Measurements from ENCODE around the gene LCN2. TPM values are rescaled to one million over a fixed set of nuclear protein-coding genes. Genes with fewer than 3 reads are reported as not detected.

LCN2 gene
- total RNA-seq, 1 donor from 2014 or later: 233 TPM

DNA sequence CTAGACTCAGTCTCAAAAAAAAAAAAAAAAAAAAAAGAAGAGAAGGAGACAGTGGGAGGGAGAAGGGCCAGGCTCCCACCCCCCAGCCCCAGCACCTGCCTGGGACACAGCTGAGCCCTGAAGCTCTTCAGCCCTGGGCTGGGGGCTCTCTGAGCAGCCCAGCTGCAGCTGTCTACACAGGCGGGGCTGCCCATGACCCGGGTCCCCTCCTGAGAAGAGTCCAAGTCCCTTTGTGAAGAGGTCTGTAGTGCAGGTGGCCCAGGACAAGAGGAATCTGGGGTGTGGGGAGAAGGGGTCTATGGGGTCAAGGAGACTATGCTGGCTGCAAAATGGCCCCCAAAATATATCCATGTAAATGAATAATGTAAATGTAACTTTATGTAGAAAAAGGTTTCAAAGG is 6.7 kb upstream of the LCN2 start:
- peaks cover 10% of the 10 kb centered on the region for H3K27me3 ChIP-seq (ENCODE audit: control insufficient read depth, insufficient read depth, low read length)
- H3K36me3 ChIP-seq (ENCODE audit: control insufficient read depth, insufficient read depth, low read length): no peaks in the 10 kb centered on the region
- no peak overlapping the region for H3K4me3 ChIP-seq (ENCODE audit: low read depth, low read length)
- no peak for DNase-seq (ENCODE audit: low read depth)
- no peak for TF ChIP-seq CTCF (IDR thresholded peaks at IDR 0.05; ENCODE audit: insufficient read depth, low read length, poor library complexity, severe bottlenecking)

DNA sequence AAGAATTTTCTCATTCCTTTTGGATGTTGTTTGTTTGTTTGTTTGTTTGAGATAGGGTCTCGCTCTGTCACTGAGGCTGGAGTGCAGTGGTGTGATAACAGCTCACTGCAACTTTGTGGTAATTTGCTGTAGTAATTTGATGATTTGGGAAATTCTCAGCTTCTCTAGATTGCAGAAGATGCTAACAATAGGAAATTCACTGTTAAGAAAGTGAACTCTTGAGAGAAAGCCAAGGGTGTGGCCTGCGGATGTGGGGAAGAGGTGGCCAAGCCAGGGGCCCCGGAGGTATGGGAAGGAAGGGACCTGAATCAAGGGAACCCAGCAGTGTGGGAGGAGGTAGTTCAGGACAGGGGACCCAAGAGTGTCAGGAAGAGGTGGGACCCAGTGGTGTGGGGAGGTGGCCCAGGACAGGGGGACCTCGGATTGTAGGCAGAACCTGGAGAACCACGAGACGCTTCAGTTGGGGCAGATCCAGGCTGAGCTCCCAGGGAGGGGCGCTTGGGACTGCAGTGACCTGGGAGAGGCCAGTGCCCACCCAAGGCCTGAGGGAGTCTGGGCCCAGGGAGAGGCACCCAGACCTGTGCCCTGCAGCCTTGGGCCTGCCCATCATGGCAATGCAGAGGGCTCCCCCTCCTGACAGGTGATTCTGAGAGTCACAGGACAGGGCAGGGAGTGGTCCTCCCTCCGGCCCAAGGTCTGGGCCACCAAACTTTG is 5.6 kb upstream of the LCN2 start:
- H3K4me3 ChIP-seq (ENCODE audit: low read depth, low read length): no peak overlapping the region
- peaks cover 10% of the 10 kb centered on the region for H3K27me3 ChIP-seq (ENCODE audit: control insufficient read depth, insufficient read depth, low read length)
- TF ChIP-seq CTCF (IDR thresholded peaks at IDR 0.05; ENCODE audit: insufficient read depth, low read length, poor library complexity, severe bottlenecking): no peak
- H3K36me3 ChIP-seq (ENCODE audit: control insufficient read depth, insufficient read depth, low read length): no peaks in the 10 kb centered on the region
- no peak for DNase-seq (ENCODE audit: low read depth)

DNA sequence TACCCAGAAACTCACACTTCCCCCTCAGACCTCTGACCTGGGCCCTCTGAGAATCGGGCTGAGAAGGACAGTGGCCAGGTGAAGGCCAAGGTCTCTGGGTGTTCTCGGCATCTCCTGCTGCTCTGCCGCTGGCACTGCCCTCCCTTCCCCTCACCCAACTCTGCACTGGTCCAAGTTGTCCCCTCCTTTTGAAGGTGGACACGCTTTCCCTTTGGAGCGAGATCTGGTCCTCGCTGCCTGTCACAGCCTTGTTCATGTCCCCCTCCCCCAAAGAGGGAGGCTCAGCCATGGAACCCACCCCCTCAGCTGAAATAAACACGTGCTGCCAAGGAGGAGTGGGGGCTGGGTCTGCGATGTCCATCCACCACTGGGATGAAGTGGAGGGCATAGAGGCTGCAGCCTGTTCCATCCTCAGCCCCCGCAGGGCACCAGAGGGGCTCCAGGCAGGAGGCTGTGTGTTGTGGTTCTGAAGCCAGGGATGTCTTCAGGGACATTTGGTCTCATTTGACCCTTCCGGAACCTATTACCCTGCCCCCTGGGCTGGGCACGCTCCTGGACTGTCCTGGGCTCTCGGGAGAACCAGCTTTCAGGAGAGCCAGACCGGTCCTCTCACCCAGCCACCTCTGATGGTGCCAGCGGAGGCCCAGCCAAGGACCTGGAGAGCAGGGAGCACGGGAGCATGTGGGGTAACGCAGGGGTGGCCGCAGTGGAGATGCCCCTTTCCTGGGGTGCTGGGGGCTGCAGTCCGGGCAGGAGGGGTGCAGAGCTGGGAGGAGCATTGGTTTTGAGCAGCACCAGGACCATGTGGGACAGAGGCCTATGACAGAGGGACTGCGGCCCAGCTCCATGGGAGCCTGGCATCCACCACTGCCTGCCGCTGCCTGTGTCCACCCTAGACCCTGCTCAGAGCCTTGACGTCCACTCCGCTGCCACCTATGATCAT is 4.7 kb upstream of the LCN2 start:
- Histone ChIP-seq H3K36me3 (ENCODE audit: control insufficient read depth, insufficient read depth, low read length) (no peaks in the 10 kb centered on the region), H3K4me3 (ENCODE audit: low read depth, low read length) (no peak overlapping the region), H3K27me3 (ENCODE audit: control insufficient read depth, insufficient read depth, low read length) (peaks cover 2% of the 10 kb centered on the region)
- no peak for DNase-seq (ENCODE audit: low read depth)
- no peak for TF ChIP-seq CTCF (IDR thresholded peaks at IDR 0.05; ENCODE audit: insufficient read depth, low read length, poor library complexity, severe bottlenecking)

DNA sequence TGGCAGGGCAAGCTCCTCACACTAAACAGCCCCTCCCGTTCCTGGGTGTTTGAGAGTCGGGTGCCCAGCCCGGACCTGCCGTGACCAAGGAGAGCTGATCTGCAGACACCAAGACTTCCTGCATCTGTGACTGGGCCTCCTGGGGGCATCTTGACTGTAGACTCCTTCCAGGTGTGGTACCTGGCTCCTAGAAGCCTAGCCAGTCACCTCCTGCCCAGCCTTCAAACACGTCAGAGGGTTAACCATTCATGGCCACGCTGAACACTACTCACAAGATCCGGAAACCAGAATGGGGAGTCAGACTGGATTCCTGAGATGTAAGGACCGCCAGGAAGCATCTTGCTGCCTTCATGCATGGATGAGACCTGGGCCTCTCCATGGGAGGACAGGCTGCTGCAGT is 3.7 kb upstream of the LCN2 start:
- H3K36me3 ChIP-seq (ENCODE audit: control insufficient read depth, insufficient read depth, low read length): no peaks in the 10 kb centered on the region
- H3K4me3 ChIP-seq (ENCODE audit: low read depth, low read length): no peak overlapping the region
- H3K27me3 ChIP-seq (ENCODE audit: control insufficient read depth, insufficient read depth, low read length): no peaks in the 10 kb centered on the region
- no peak for DNase-seq (ENCODE audit: low read depth)
- no peak for TF ChIP-seq CTCF (IDR thresholded peaks at IDR 0.05; ENCODE audit: insufficient read depth, low read length, poor library complexity, severe bottlenecking)

DNA sequence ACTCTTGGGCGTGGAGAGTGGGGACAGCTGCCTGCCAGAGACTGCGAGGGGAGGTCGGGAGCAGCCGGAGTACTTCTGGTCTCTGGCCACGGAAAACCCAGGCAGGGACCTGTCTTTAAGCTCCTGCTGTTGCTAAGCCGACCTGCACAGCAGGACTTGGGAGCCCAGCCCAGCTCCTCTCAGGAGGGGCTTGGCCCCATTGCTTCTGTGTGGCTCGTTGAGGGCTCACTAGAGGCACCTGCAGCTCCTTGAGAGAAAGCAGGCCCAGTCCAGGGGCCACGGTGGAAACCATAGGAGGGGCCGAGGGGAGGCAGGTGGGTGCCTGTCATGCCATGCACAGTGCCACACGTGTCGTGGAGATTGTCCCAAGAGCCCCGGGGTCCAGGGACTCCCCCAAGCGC is 3.3 kb upstream of the LCN2 start:
- DNase-seq (ENCODE audit: low read depth): no peak
- Histone ChIP-seq H3K36me3 (ENCODE audit: control insufficient read depth, insufficient read depth, low read length) (no peaks in the 10 kb centered on the region), H3K27me3 (ENCODE audit: control insufficient read depth, insufficient read depth, low read length) (no peaks in the 10 kb centered on the region), H3K4me3 (ENCODE audit: low read depth, low read length) (no peak overlapping the region)
- TF ChIP-seq CTCF (IDR thresholded peaks at IDR 0.05; ENCODE audit: insufficient read depth, low read length, poor library complexity, severe bottlenecking): no peak

Measured in kidney epithelial cell (primary cell).